IPS-18a (cell line): ENCODE data around the gene NRXN2.

Experiments
- H3K27ac ChIP-seq: one replicate; pipeline ENCODE4 v1.5.1; 2013; ENCODE audit warnings: low read length
- H3K27me3 ChIP-seq: one replicate; pipeline ENCODE4 v1.6.1; 2013; ENCODE audit warnings: mild to moderate bottlenecking, low read length; ENCODE audit not compliant: control insufficient read depth, insufficient read depth
- H3K36me3 ChIP-seq: one replicate; pipeline ENCODE4 v1.6.1; 2013; ENCODE audit warnings: low read depth, low read length; ENCODE audit not compliant: control insufficient read depth
- H3K4me1 ChIP-seq: one replicate; pipeline ENCODE4 v1.6.1; 2013; ENCODE audit warnings: low read depth, low read length; ENCODE audit not compliant: control insufficient read depth
- H3K4me3 ChIP-seq: one replicate; pipeline ENCODE4 v1.5.1; 2013; ENCODE audit warnings: low read length
- H3K9ac ChIP-seq: one replicate; pipeline ENCODE4 v1.6.1; 2013; ENCODE audit warnings: mild to moderate bottlenecking, low read length, moderate library complexity
- H3K9me3 ChIP-seq: one replicate; pipeline ENCODE4 v1.6.1; 2013; ENCODE audit warnings: low read depth, low read length; ENCODE audit not compliant: control insufficient read depth

Gene NRXN2

DNA sequence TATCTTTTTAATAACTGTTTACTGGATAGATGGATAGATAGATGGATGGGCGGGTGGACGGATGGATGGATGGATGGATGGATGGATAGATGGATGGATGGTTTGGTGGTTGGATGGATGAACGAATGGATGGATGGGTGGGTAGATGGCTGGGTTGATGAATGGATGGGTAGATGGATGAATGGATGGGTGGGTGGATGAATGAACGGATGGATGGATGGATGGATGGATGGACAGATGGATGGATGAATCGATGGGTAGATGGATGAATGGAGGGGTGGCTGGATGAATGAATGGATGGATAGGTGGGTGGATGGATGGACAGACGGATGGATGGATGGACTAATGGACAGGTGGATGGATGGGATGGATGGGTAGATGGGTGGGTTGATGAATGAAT lies 145.8 kb downstream of the NRXN2 start:
- Histone ChIP-seq H3K27ac (no peak overlapping the region), H3K9ac (no peak overlapping the region), H3K36me3 (no peaks in the 10 kb centered on the region), H3K9me3 (no peaks in the 10 kb centered on the region), H3K27me3 (no peaks in the 10 kb centered on the region), H3K4me1 (no peaks in the 10 kb centered on the region), H3K4me3 (no peak overlapping the region)

DNA sequence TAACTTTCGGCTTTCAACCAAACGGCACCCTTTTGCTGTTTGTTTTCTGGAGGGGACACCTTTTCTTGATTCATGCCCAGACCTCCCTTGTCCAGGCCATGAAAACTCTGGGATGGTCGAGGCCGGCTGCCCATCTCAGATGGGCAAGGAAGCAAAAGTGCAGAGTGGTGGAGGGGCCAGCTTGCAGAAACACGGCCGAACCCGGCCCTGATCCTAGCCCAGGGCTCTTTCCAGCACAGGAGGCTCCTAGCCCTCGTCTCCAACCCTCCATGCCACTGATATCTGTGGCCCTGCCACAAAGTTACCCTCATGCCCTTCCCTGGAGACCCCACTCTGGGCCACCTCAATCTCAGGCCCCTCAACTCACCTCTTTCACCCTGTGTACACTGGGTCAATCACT lies 150.9 kb downstream of the NRXN2 start:
- no peak overlapping the region for H3K27ac ChIP-seq
- H3K9ac ChIP-seq: no peak overlapping the region
- H3K4me3 ChIP-seq: no peak overlapping the region
- H3K4me1 ChIP-seq: peaks cover 3% of the 10 kb centered on the region
- no peaks in the 10 kb centered on the region for H3K27me3 ChIP-seq
- no peaks in the 10 kb centered on the region for H3K36me3 ChIP-seq
- H3K9me3 ChIP-seq: no peaks in the 10 kb centered on the region

DNA sequence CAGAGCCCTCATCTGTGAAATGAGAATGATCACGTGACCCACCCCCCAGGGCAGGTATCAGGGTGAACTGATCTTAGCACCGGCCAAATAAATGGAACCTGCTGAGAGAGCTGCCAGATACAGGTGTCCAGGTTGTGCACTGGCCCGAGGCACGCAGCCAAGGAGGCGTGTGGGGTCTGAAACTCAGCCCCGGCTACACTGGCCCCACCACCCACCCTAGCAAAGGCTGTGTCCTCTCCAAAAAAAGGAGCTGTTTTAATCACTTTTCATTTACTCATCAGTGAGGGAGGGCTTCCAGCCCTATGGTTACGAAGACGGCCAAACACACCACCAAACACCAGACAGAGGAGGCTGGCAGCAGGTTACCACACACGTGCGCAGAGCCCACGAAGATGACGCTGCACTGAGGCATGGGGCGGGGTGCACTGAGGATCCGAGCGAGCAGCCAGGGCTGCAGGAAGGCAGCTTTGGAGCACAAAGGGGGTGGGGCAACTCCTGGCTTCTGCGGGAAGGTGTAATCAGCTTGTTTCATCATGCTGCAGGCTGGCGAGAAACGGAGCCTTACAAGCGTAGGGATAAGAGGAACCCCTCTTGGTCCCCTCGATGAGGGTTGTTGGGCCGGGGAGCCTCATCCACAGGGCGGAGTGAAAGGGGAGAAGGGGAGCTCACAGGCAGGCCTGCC lies 151.4 kb downstream of the NRXN2 start:
- no peaks in the 10 kb centered on the region for H3K36me3 ChIP-seq
- no peak overlapping the region for H3K9ac ChIP-seq
- no peaks in the 10 kb centered on the region for H3K9me3 ChIP-seq
- peaks cover 9% of the 10 kb centered on the region for H3K4me1 ChIP-seq
- no peak overlapping the region for H3K27ac ChIP-seq
- H3K27me3 ChIP-seq: no peaks in the 10 kb centered on the region
- no peak overlapping the region for H3K4me3 ChIP-seq

DNA sequence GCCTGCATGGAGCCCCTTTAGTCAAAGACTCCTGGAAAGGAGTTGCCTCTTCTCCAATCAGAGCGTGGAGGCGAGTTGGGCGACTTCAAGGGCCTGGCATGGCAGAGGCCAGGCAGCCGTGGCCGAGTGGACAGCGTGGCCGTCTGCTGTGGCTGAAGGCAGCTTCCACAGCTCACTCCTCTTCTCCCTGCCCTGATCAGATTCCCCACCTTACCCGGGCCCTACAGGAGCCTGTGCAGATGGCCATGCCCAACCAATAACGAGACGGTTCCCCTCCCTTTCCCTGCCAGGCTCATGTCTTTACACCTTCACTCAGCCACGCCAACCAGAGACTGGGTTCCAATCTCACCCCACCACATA lies 152.0 kb downstream of the NRXN2 start:
- Histone ChIP-seq H3K4me1 (peaks cover 13% of the 10 kb centered on the region), H3K27me3 (no peaks in the 10 kb centered on the region), H3K27ac (no peak overlapping the region), H3K4me3 (no peak overlapping the region), H3K9me3 (no peaks in the 10 kb centered on the region), H3K9ac (no peak overlapping the region), H3K36me3 (no peaks in the 10 kb centered on the region)

DNA sequence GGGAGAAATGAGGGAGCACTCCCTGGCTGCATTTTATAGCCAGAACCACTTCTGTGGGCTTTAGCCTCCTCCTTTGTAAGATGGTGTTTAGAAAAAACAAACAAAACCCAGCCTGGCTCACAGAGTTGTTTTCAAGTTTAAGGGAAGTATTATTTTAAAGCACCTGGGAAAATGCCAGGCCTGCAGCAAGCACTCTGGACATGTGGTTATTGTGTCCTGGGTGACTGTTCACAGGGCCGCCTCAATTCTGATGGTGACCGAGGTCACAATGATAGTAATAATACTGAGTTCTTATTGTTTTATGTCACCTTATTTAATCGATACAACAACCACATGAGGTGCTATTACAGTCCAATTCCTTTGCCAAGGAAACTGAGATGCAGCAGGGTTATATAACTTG lies 152.7 kb downstream of the NRXN2 start:
- no peak overlapping the region for H3K4me3 ChIP-seq
- no peaks in the 10 kb centered on the region for H3K36me3 ChIP-seq
- H3K27me3 ChIP-seq: no peaks in the 10 kb centered on the region
- H3K9ac ChIP-seq: no peak overlapping the region
- peaks cover 19% of the 10 kb centered on the region for H3K4me1 ChIP-seq
- no peak overlapping the region for H3K27ac ChIP-seq
- H3K9me3 ChIP-seq: no peaks in the 10 kb centered on the region

DNA sequence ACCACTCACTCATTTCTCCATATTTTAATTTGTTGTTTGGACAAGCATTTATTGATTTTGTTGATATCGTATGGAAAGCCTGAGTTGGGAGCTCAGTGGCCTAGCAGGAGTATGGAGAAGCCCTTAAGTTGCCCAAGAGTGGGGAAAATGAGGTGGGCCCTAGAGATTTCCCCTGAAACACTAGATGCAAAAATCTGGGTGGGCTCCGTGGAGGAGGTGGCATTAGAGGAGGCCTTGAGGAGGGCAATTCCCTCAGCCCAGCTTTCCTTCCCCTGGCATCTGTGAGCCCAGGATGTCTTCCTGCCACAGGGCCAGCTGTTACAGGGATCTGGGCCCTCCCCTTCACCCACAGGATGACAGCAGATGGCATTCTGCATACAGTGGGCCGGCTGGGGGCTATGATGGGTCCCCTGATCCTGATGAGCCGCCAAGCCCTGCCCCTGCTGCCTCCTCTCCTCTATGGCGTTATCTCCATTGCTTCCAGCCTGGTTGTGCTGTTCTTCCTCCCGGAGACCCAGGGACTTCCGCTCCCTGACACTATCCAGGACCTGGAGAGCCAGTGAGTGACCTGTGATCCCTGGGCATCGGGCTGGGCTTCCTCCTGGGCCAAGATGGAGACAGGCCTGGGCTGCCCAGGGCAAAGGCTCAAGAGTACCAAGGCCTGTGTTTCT lies 153.6 kb downstream of the NRXN2 start:
- peaks cover 19% of the 10 kb centered on the region for H3K4me1 ChIP-seq
- H3K4me3 ChIP-seq: no peak overlapping the region
- H3K27me3 ChIP-seq: no peaks in the 10 kb centered on the region
- no peaks in the 10 kb centered on the region for H3K36me3 ChIP-seq
- H3K27ac ChIP-seq: no peak overlapping the region
- no peaks in the 10 kb centered on the region for H3K9me3 ChIP-seq
- H3K9ac ChIP-seq: no peak overlapping the region

DNA sequence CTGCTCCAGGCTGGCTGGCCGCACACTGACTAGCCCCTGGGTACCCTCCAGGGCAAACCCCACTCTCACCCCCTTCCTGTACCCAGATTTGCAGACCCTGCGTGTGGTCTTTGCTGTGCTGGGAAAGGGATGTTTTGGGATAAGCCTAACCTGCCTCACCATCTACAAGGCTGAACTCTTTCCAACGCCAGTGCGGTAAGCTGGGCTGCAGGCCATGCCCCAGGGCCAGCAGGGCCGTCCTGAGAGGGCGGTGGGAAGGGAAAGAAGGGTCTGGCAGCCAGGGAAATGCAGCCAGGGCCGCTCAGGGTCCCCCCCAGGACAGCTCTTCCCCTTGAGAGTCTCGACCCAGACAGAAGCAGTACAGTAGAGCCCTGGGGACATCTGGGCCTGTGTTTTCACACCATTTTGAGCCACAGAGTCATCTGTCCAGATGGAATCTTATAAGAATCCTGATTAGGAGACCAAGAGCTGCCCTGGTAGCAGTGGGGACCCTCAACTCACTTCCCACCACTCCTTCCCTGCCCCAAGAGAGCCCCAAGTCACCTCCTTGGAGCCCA lies 154.3 kb downstream of the NRXN2 start:
- Histone ChIP-seq H3K4me3 (no peak overlapping the region), H3K27ac (no peak overlapping the region), H3K36me3 (no peaks in the 10 kb centered on the region), H3K9me3 (no peaks in the 10 kb centered on the region), H3K9ac (no peak overlapping the region), H3K4me1 (peaks cover 19% of the 10 kb centered on the region), H3K27me3 (no peaks in the 10 kb centered on the region)

DNA sequence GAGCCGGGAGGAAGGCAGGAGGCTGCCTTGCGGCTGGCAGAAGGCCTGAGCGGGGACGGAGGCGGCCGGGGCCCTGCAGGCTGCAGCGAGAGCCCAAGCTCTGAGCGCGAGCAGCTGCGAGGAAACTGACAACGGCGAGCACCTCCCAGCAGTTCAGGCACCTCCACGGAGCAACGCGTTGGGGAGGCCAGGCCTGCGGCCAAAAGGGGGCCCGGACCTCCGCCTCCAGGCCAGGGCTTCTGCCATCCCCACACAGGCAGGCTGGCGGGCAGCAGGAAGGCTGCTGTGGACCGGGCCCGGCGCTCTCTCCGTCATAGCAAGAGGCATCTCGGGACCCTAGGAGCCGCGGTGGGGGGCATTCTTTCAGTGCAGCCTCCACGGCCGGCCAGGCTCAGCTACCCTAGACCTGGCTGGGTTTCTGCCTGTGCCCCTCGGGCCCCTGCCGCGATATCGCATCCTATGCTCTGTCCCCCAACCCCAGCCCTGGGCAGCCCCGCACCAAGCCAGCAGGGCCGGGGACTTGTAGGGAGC lies 154.9 kb downstream of the NRXN2 start:
- no peak overlapping the region for H3K9ac ChIP-seq
- H3K4me3 ChIP-seq: no peak overlapping the region
- H3K36me3 ChIP-seq: no peaks in the 10 kb centered on the region
- no peaks in the 10 kb centered on the region for H3K9me3 ChIP-seq
- H3K27me3 ChIP-seq: no peaks in the 10 kb centered on the region
- H3K27ac ChIP-seq: no peak overlapping the region
- peaks cover 19% of the 10 kb centered on the region for H3K4me1 ChIP-seq

DNA sequence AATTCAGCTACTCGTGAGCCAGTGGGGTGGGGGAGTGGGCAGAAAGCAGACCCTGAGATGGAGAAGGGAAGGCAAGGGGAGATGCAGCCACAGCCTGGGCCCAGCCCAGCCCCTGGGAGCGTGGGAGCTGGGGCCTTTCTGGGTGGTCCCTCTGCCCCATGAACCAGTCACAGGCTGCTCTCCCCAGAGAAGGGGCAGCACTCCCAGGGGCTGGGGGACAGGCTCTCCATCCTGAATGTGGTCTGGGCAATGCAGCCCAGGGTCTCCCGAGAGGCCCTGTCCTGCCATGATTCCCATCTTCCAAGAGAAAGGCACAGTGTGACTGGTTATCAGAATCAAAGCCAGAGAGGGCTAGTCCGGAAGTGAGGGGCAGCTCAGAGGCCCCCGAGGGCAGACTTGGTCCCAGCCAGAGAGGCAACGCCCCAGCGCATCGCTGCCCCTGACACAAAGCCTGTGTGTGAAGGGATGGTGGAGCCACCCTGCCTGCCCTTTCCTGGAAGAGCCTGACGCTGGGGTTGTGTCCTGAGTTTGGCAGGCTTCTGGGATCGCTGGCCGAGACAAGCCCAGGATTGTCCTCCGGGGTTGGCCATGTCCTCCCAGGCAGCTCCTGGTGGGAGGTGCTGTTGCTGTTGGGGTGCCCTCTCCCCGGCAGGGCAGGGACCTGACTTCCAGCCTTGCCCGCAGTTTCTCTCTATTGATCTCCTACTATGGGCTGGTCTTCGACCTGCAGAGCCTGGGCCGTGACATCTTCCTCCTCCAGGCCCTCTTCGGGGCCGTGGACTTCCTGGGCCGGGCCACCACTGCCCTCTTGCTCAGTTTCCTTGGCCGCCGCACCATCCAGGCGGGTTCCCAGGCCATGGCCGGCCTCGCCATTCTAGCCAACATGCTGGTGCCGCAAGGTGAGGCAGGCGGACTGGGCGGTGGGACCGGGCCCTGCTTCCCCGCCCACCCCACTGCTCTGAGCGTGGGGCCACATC lies 155.8 kb downstream of the NRXN2 start:
- Histone ChIP-seq H3K27ac (peak overlapping the region; percentile 70), H3K27me3 (no peaks in the 10 kb centered on the region), H3K4me1 (peaks cover 19% of the 10 kb centered on the region), H3K36me3 (no peaks in the 10 kb centered on the region), H3K4me3 (peak overlapping the region; percentile 47), H3K9ac (peak overlapping the region; percentile 48), H3K9me3 (no peaks in the 10 kb centered on the region)

DNA sequence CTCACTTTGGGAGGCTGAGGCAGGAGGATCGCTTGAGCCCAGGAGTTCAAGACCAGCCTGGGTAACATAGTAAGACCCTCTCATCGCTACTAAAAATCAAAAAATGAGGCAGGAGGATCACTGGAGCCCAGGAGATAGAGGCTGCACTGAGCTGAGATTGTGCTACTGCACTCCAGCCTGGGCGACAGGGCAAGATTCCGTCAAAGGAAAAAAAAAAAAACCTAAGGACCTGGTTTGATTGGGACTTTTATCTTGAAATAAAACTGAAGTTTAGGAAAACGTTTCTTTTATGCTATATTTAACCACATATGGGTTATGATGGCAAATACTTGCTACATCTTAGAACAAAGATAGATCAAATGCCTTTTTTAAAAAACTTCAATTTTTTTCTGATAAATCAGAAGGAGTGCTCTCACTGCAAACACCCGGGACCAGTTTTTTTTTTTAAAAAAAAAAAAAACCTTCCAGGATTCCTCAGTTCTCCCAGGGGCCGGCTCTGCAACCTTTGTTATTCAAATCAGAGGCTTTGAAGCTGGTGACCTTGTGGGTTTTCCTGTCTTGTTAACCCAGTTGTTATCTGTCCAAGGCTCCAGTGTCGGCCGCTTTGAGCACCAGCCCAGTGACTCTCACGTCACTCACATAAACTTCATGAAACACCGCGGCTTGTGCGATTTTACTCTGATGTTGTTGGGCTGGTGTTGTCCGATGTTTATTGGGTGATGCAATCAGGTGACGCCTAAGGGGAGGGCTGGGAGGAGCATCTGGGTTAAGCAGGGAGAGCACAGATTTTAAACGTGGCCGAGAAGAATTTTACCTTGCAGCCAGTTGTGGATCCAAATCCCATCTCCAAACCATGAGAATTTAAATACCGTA lies 156.7 kb downstream of the NRXN2 start:
- Histone ChIP-seq H3K4me3 (peak overlapping the region; percentile 47), H3K27me3 (no peaks in the 10 kb centered on the region), H3K36me3 (no peaks in the 10 kb centered on the region), H3K9me3 (no peaks in the 10 kb centered on the region), H3K4me1 (peaks cover 19% of the 10 kb centered on the region), H3K9ac (peak overlapping the region; percentile 48), H3K27ac (peak overlapping the region; percentile 70)
